KMS-11 (cell line): ENCODE results near the gene SPNS2.

ENCODE experiments used
- H2AFZ ChIP-seq: fragments of 200-600 bp; sonication (generic); 2 replicates; pipeline ENCODE4 v1.6.1; 2016; ENCODE audit warnings: antibody characterized with exemption, mixed run types, low read depth
- H3K27ac ChIP-seq: fragments of 200-600 bp; sonication (generic); 2 replicates; pipeline ENCODE4 v1.6.1; 2016; ENCODE audit warnings: mild to moderate bottlenecking, mixed run types
- H3K27me3 ChIP-seq: fragments of 200-600 bp; sonication (generic); 2 replicates; pipeline ENCODE4 v1.6.1; 2017; ENCODE audit warnings: mild to moderate bottlenecking, low read depth, mixed run types, moderate library complexity; ENCODE audit not compliant: insufficient read depth
- H3K36me3 ChIP-seq: fragments of 200-600 bp; sonication (generic); 2 replicates; pipeline ENCODE4 v1.6.1; 2017; ENCODE audit warnings: mild to moderate bottlenecking, mixed run types; ENCODE audit not compliant: insufficient read depth
- H3K4me1 ChIP-seq: fragments of 200-600 bp; sonication (generic); 2 replicates; pipeline ENCODE4 v1.6.1; 2016; ENCODE audit warnings: mild to moderate bottlenecking, low read depth, mixed run types; ENCODE audit not compliant: poor library complexity, severe bottlenecking
- H3K4me2 ChIP-seq: fragments of 200-600 bp; sonication (generic); 2 replicates; pipeline ENCODE4 v1.7.0; 2016; ENCODE audit warnings: mild to moderate bottlenecking, mixed run types
- H3K4me3 ChIP-seq: fragments of 200-600 bp; sonication (generic); IDR thresholded peaks from 2 replicates; pipeline ENCODE4 v1.6.1; 2017; ENCODE audit warnings: low read depth, low read length, mixed read lengths; ENCODE audit not compliant: insufficient read depth
- H3K79me2 ChIP-seq: fragments of 200-600 bp; sonication (generic); 2 replicates; pipeline ENCODE4 v1.6.1; 2016; ENCODE audit warnings: low read depth, mixed run types; ENCODE audit not compliant: insufficient read depth
- H3K9ac ChIP-seq: fragments of 200-600 bp; sonication (generic); 2 replicates; pipeline ENCODE4 v1.6.1; 2016; ENCODE audit warnings: mild to moderate bottlenecking, mixed run types
- H4K20me1 ChIP-seq: fragments of 200-600 bp; sonication (generic); 2 replicates; pipeline ENCODE4 v1.6.1; 2016; ENCODE audit warnings: mild to moderate bottlenecking, mixed run types; ENCODE audit not compliant: insufficient read depth
- CTCF ChIP-seq: fragments of 200-600 bp; sonication (generic); conservative IDR thresholded peaks from 2 replicates; pipeline ENCODE4 v1.6.1; 2017; ENCODE audit warnings: low read depth, mild to moderate bottlenecking, antibody characterized with exemption, low read length, moderate library complexity, mixed read lengths

The SPNS2 gene

DNA sequence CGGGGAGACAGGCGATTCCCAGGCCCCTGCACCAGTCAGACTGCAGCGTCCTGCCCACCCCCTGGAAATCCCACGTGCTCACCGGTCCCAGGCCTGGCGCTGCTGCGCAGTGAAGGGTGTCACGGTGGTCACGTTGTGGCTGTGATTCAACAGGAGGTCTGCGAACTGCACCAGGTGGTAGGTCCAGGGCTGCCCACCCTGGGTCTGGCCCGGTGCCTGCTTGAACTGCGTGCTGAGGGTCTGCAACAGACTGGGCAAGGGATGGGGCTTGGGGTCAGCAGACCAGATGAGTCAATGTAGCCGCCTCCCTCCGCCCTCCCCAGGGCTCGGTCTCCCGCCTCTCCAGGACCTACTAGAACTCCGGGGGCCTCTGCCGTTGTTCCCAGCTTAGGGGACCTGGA is 49.4 kb downstream of the SPNS2 start:
- no peak overlapping the region for H3K9ac ChIP-seq
- no peak overlapping the region for H2AFZ ChIP-seq
- no peak overlapping the region for H3K4me2 ChIP-seq
- no peaks in the 10 kb centered on the region for H3K4me1 ChIP-seq
- no peak overlapping the region for H3K4me3 ChIP-seq
- peaks cover 8% of the 10 kb centered on the region; the same call in 1 of the 2 replicates for H3K79me2 ChIP-seq
- no peaks in the 10 kb centered on the region for H3K27me3 ChIP-seq
- TF ChIP-seq CTCF: no peak
- no peaks in the 10 kb centered on the region for H4K20me1 ChIP-seq
- no peak overlapping the region for H3K27ac ChIP-seq
- H3K36me3 ChIP-seq: no peaks in the 10 kb centered on the region

DNA sequence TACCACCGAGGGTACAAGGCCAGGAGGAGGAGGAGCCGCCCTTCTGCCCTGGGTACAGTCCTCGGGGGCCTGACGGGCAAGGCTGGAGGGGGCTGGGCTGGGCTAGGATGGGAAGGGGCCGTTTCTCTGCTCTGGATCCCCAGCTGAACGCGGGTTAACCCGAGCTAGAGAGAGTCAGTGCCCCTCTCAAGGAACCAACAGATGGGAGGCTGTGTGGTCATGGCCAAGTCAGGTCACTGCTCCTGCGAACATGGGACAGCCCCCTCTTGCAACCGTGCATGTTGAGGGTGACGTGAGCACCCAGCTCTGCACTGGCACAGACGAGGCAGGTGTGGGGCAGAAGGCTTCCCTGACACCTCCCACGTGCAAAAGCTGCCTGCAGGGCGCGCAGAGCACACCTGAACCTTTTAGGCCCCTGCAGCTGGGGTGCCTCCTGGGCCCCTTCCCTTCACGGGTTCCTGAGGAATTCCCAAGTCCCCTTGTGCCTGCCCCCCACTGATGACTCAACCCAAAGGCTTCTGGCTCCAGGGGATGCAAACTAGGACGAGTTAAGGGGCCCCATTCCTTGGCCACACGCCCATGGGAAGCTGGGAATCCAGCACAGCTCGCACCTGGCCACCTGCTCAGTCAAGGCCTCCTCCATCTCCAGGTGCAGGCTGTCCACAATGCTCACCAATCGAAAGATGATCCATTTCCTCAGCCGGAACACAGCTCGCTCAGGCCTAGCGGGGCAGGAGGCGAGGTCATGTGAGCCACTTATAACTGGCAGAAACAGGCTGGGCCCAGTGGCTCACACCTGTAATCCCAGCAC is 50.2 kb downstream of the SPNS2 start:
- H3K27me3 ChIP-seq: no peaks in the 10 kb centered on the region
- peaks cover 14% of the 10 kb centered on the region for H3K79me2 ChIP-seq
- H3K4me3 ChIP-seq: no peak overlapping the region
- H3K9ac ChIP-seq: no peak overlapping the region
- no peak overlapping the region for H2AFZ ChIP-seq
- TF ChIP-seq CTCF: no peak
- no peaks in the 10 kb centered on the region for H3K36me3 ChIP-seq
- no peak overlapping the region for H3K27ac ChIP-seq
- no peaks in the 10 kb centered on the region for H4K20me1 ChIP-seq
- H3K4me2 ChIP-seq: no peak overlapping the region
- peaks cover 4% of the 10 kb centered on the region for H3K4me1 ChIP-seq

DNA sequence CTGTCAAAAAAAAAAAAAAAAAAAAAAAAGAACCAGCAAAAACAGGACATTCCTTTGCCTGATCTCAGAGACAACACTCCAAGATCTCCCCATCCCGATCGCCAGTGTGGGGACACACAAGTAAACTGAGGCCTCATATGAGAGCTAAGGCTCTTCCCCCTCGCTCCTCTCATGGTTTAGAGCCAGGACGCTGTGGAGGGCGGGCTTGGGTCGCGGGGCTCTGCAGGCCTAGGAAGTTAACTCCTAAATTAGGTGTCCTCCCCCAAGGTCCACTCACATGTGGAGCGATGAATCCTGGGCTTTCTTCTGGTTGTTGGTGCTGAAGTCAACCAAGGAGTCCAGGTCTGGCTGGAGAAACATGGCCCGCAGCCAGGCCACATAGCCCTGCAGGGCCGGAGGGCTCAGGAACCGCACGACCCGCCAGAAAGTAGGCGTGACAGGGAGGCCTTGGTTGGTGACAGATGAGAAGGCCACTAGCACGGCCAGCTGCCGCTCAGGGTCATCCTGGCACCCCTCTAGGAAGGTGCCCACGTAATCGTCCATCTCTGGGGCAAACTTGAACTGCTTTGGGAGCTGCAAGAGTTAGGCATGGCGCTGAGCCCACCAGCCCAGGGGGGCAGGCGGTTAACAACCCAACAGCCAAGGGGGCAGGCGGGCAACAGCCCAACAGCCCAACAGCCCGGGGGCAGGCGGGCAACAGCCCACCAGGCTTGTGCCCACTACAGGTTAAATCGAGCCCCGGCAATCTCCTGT is 51.3 kb downstream of the SPNS2 start:
- H3K36me3 ChIP-seq: no peaks in the 10 kb centered on the region
- H3K79me2 ChIP-seq: peaks cover 25% of the 10 kb centered on the region
- H3K9ac ChIP-seq: no peak overlapping the region
- H3K27ac ChIP-seq: no peak overlapping the region
- no peak overlapping the region for H2AFZ ChIP-seq
- no peaks in the 10 kb centered on the region for H3K27me3 ChIP-seq
- H3K4me3 ChIP-seq: no peak overlapping the region
- H4K20me1 ChIP-seq: no peaks in the 10 kb centered on the region
- H3K4me2 ChIP-seq: no peak overlapping the region
- H3K4me1 ChIP-seq: peaks cover 4% of the 10 kb centered on the region
- TF ChIP-seq CTCF: no peak

DNA sequence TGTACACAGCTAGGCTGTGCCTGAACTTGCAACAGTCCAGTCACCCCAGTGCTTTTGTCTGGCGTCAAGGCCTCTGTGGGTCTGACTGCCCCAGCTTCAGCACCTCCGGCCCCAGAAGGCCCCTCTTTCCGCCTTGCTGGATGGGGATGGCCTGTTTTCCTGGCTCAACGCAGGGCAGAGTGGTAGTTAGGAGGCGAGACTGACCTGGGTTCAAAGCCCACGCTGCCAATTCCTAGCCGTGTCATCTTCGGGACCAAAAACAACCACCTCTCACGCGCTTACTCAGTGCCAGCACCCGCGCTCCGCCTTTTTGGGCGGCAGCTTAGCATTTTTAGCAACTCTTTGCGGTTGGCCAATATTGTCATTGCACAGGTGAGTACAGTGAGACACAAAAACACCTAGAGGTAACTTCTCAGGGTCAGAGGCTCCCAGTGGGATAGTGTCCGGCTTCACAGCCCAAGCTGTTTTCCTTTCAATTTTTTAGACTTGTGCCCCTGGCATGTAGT is 51.9 kb downstream of the SPNS2 start:
- Histone ChIP-seq H3K36me3 (no peaks in the 10 kb centered on the region), H2AFZ (no peak overlapping the region), H3K27ac (no peak overlapping the region), H3K9ac (no peak overlapping the region), H3K79me2 (peaks cover 26% of the 10 kb centered on the region), H3K27me3 (no peaks in the 10 kb centered on the region), H3K4me3 (no peak overlapping the region), H4K20me1 (no peaks in the 10 kb centered on the region), H3K4me1 (peaks cover 4% of the 10 kb centered on the region), H3K4me2 (no peak overlapping the region)
- TF ChIP-seq CTCF: no peak
